ENCODE results near the gene ANKRD6.

The ANKRD6 gene

GRCh38 chr6:89415185-89415584 lies 17.8 kb upstream of the ANKRD6 start:
- TF ChIP-seq, protein P1, sequence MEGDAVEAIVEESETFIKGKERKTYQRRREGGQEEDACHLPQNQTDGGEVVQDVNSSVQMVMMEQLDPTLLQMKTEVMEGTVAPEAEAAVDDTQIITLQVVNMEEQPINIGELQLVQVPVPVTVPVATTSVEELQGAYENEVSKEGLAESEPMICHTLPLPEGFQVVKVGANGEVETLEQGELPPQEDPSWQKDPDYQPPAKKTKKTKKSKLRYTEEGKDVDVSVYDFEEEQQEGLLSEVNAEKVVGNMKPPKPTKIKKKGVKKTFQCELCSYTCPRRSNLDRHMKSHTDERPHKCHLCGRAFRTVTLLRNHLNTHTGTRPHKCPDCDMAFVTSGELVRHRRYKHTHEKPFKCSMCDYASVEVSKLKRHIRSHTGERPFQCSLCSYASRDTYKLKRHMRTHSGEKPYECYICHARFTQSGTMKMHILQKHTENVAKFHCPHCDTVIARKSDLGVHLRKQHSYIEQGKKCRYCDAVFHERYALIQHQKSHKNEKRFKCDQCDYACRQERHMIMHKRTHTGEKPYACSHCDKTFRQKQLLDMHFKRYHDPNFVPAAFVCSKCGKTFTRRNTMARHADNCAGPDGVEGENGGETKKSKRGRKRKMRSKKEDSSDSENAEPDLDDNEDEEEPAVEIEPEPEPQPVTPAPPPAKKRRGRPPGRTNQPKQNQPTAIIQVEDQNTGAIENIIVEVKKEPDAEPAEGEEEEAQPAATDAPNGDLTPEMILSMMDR (IDR thresholded peaks at IDR 0.05; ENCODE audit: unreplicated experiment in 3 of 3), result no peak
- Mint-ChIP-seq H3K4me1 (peaks cover 31% of the 10 kb centered on the region), H3K27me3 (ENCODE audit: low read depth) (peaks cover 25% of the 10 kb centered on the region), H3K4me3 (peak overlapping the region in 1 of 3 experiments; percentile 58), H3K27ac (no peak overlapping the region), H3K9me3 (no peaks in the 10 kb centered on the region), H3K36me3 (ENCODE audit: low read depth) (no peaks in the 10 kb centered on the region)

- no peaks in the 10 kb centered on the region for H3K36me3 Mint-ChIP-seq (ENCODE audit: low read depth)
- H3K9me3 Mint-ChIP-seq, result no peaks in the 10 kb centered on the region
- H3K27ac Mint-ChIP-seq, result no peak overlapping the region
- H3K4me3 Mint-ChIP-seq, result no peak overlapping the region
- peaks cover 22% of the 10 kb centered on the region for H3K4me1 Mint-ChIP-seq
- peaks cover 20% of the 10 kb centered on the region for H3K27me3 Mint-ChIP-seq (ENCODE audit: low read depth)
- TF ChIP-seq, protein P1 (IDR thresholded peaks at IDR 0.05; ENCODE audit: unreplicated experiment in 3 of 3), result no peak
These were observed 16.2 kb upstream of the ANKRD6 start for GRCh38 chr6:89416796-89417195.

GRCh38 chr6:89430201-89430962 lies 2.6 kb upstream of the ANKRD6 start:
- TF ChIP-seq, protein P1 (IDR thresholded peaks at IDR 0.05; ENCODE audit: unreplicated experiment in 3 of 3), result no peak

DNA sequence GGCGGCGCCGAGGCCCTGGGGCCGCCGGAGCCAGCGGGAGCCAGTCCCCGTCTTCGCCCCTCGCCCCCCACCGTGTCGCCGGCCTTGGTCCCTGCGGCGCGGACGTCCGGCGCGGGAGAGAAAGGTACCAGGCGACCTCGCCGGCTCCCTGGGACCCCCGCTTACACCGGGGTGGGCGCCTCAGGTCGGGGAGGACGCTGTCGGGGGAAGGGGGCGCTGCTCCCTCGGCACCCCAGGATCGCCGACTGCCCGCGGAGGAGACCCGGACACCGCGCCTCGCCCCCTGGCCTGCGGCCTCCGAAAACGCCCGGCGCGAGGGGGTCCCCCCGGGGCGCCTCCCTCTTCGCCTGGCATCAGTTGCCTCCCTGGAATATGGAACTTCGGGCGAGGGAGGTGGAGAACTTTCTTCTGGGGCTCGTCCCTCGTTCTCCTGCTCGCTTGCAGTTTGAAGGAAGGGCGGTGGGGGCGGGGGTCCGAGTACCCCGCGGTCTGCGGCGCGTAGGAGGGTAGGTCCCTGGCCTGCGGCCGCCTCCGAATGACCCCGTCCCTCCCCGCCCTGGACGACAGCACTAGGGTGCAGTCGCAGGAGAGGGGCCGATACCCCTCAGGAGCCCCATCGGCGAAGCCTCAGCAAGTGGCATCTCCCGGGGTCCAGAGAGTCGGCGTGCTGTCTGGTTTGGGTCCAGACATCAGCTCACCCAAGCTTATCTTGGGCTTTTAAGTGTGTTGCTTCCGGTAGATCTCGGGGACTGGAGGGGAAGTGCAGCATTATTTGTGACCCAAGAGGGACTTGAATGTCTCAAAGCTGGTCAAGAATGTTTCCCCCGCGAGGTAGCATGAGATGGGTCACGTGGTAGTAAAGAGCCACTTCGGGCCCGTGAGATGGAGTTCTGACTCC lies 549 bp downstream of the ANKRD6 start:
- peak overlapping the region; percentile 83 to 96 (median 88) for H3K4me3 Mint-ChIP-seq
- TF ChIP-seq, protein P1 (IDR thresholded peaks at IDR 0.05; ENCODE audit: unreplicated experiment in 3 of 3), result no peak
- no peaks in the 10 kb centered on the region for H3K36me3 Mint-ChIP-seq (ENCODE audit: low read depth)
- no peaks in the 10 kb centered on the region for H3K27me3 Mint-ChIP-seq (ENCODE audit: low read depth)
- H3K4me1 Mint-ChIP-seq, result peaks cover 42% of the 10 kb centered on the region
- H3K9me3 Mint-ChIP-seq, result peaks cover 3% of the 10 kb centered on the region
- peak overlapping the region in 2 of 3 experiments; percentile 37 to 67 for H3K27ac Mint-ChIP-seq

More at GRCh38 chr6:89430201-89430962, 2.6 kb upstream of the ANKRD6 start:
- H3K9me3 Mint-ChIP-seq, result peaks cover 3% of the 10 kb centered on the region
- peak overlapping the region; percentile 75 to 94 (median 84) for H3K4me3 Mint-ChIP-seq
- H3K36me3 Mint-ChIP-seq (ENCODE audit: low read depth), result no peaks in the 10 kb centered on the region
- H3K4me1 Mint-ChIP-seq, result peaks cover 31% of the 10 kb centered on the region
- peak overlapping the region in 2 of 3 experiments; percentile 5 to 65 for H3K27ac Mint-ChIP-seq
- no peaks in the 10 kb centered on the region for H3K27me3 Mint-ChIP-seq (ENCODE audit: low read depth)

GRCh38 chr6:89434150-89434499 lies 1.2 kb downstream of the ANKRD6 start:
- H3K36me3 Mint-ChIP-seq (ENCODE audit: low read depth), result no peaks in the 10 kb centered on the region

More at GRCh38 chr6:89434150-89434499, 1.2 kb downstream of the ANKRD6 start:
- Mint-ChIP-seq H3K4me3 (peak overlapping the region; percentile 83 to 96 (median 88)), H3K27ac (peak overlapping the region in 2 of 3 experiments; percentile 37 to 67), H3K9me3 (peaks cover 1% of the 10 kb centered on the region), H3K27me3 (ENCODE audit: low read depth) (no peaks in the 10 kb centered on the region), H3K4me1 (peaks cover 42% of the 10 kb centered on the region)
- TF ChIP-seq, protein P1 (IDR thresholded peaks at IDR 0.05; ENCODE audit: unreplicated experiment in 3 of 3), result no peak

All from nephron (organoid).